Common myeloid progenitor, CD34-positive (primary cell): ENCODE data around the gene PMPCA.
"Not testable (repeated sequence)": the region's sequence is repeated elsewhere in the genome, so short reads cannot be mapped to it uniquely, and the experiment has no call there.

Experiments used
- CTCF ChIA-PET: fragments of 350-600 bp; sonication (Branson Sonifier 250); formaldehyde crosslinking; loops from one replicate; lab custom pipeline; 2021; ENCODE audit warnings: antibody characterized with exemption; lab: Charles Lee
- POLR2A ChIA-PET: fragments of 350-600 bp; sonication (Branson Sonifier 250); formaldehyde crosslinking; loops from one replicate; lab custom pipeline; 2021; ENCODE audit warnings: antibody characterized with exemption; lab: Charles Lee
- DNase-seq, 3 donors: peaks; one replicate each; pipeline versions ENCODE4 v3.0.0 to v3.0.0-alpha.2; 2013
- H3K27ac ChIP-seq, 2 experiments: 1 replicate in 1 of 2; 2 replicates in 1 of 2; pipeline ENCODE4 v1.7.0; 2013; ENCODE audit warnings: inconsistent platforms in 2 of 2, low read length in 2 of 2, mild to moderate bottlenecking in 2 of 2, low read depth in 1 of 2, moderate library complexity in 1 of 2; ENCODE audit not compliant: severe bottlenecking in 2 of 2, insufficient read depth in 1 of 2, poor library complexity in 1 of 2
- H3K27me3 ChIP-seq, 5 experiments: replicated peaks in 2 of 5; 1 replicate in 3 of 5; 2 replicates in 2 of 5; pipeline versions ENCODE4 v1.6.1 to v1.7.0; 2013; ENCODE audit warnings: low read length in 4 of 5, mild to moderate bottlenecking in 2 of 5, moderate library complexity in 2 of 5, inconsistent platforms in 1 of 5; ENCODE audit not compliant: insufficient read depth in 5 of 5, control insufficient read depth in 4 of 5
- H3K36me3 ChIP-seq, 4 experiments: 1 replicate in 2 of 4; 2 replicates in 2 of 4; pipeline versions ENCODE4 v1.6.1 to v1.7.0; 2013; ENCODE audit warnings: low read length in 3 of 4, control low read depth in 1 of 4, mild to moderate bottlenecking in 1 of 4; ENCODE audit not compliant: control insufficient read depth in 4 of 4, insufficient read depth in 4 of 4
- H3K4me1 ChIP-seq, 4 experiments: 1 replicate in 3 of 4; 2 replicates in 1 of 4; pipeline versions ENCODE4 v1.6.1 to v1.7.1; 2013; ENCODE audit warnings: low read length in 3 of 4, mild to moderate bottlenecking in 3 of 4, control low read depth in 1 of 4, inconsistent platforms in 1 of 4, moderate library complexity in 1 of 4; ENCODE audit not compliant: control insufficient read depth in 4 of 4, insufficient read depth in 4 of 4; ENCODE audit errors: control extremely low read depth in 1 of 4
- H3K4me3 ChIP-seq, 7 experiments: 1 replicate in 4 of 7; 2 replicates in 3 of 7; pipeline versions ENCODE4 v1.5.1 to v1.7.0; 2013; ENCODE audit warnings: mild to moderate bottlenecking in 7 of 7, low read length in 6 of 7, moderate library complexity in 6 of 7, inconsistent platforms in 2 of 7, low read depth in 2 of 7, control low read depth in 1 of 7; ENCODE audit not compliant: insufficient read depth in 4 of 7, control insufficient read depth in 1 of 7; ENCODE audit errors: extremely low read depth in 1 of 7
- H3K9me3 ChIP-seq, 5 experiments: 1 replicate in 4 of 5; 2 replicates in 1 of 5; pipeline versions ENCODE4 v1.6.1 to v1.7.1; 2013; ENCODE audit warnings: low read length in 4 of 5, mild to moderate bottlenecking in 2 of 5, inconsistent platforms in 1 of 5, low read depth in 1 of 5, moderate library complexity in 1 of 5; ENCODE audit not compliant: control insufficient read depth in 4 of 5, insufficient read depth in 2 of 5; ENCODE audit errors: control extremely low read depth in 1 of 5
- WGBS: methylation state at CpG from one replicate; pipeline ENCODE4 v1.1.5; 2013; ENCODE audit not compliant: insufficient coverage; 5-methylcytosine and 5-hydroxymethylcytosine counted together

The PMPCA gene

DNA sequence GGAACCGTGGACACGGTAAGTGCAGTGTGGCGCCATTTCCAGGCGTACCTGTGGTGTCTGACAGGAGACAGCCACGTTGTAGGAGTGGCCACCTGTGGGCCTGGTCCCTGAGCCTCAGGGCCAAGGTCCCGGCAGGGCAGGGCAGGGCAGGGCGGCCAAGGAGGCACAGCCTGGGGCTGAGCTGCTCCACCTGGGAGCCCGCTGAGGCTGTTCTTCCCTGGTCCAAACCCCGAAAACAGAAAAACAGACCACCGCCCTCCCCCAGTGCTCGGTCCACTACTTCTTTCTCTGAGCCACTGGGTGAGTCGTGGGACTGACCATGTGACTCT, 8.6 kb downstream of the PMPCA start:
- no peak overlapping the region for H3K27ac ChIP-seq
- ChIA-PET POLR2A (interaction anchor here (0.5 kb wide), 1 partner anchor 11 kb away, joined by 3 read pairs; no protein-coding TSS in a partner anchor), CTCF (no interaction called here)
- peaks cover 19 to 92% (median 72%) of the 10 kb centered on the region in 4 experiments for H3K36me3 ChIP-seq
- no peaks in the 10 kb centered on the region for H3K4me1 ChIP-seq
- H3K9me3 ChIP-seq = no peaks in the 10 kb centered on the region
- H3K4me3 ChIP-seq = no peak overlapping the region
- no peaks in the 10 kb centered on the region for H3K27me3 ChIP-seq
- 97% methylated on average over 11 of the region's 12 CpGs for WGBS
- DNase-seq = no peak

DNA sequence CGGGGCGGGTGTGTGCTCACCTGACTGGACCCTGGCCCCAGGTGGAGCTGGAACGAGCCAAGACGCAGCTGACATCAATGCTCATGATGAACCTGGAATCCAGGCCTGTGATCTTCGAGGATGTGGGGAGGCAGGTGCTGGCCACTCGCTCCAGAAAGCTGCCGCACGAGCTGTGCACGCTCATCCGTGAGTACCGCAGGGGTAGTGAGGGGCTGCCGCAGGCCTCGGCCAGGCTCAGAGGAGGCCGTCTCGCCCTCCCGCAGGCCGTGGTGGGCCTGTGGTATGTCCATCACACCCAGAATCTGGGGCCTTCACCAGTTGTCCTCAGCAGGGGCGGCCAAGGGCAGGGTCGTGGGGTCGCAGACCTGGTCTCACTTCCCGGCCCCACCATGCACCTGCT, 11.3 kb downstream of the PMPCA start:
- Histone ChIP-seq H3K36me3 (peaks cover 15 to 76% (median 61%) of the 10 kb centered on the region in 4 experiments), H3K4me1 (no peaks in the 10 kb centered on the region), H3K27me3 (no peaks in the 10 kb centered on the region), H3K9me3 (no peaks in the 10 kb centered on the region), H3K4me3 (no peak overlapping the region), H3K27ac (no peak overlapping the region)
- ChIA-PET CTCF (no interaction called here), POLR2A (no interaction called here)
- WGBS = 97% methylated on average over 21 of the region's 21 CpGs
- DNase-seq = no peak

DNA sequence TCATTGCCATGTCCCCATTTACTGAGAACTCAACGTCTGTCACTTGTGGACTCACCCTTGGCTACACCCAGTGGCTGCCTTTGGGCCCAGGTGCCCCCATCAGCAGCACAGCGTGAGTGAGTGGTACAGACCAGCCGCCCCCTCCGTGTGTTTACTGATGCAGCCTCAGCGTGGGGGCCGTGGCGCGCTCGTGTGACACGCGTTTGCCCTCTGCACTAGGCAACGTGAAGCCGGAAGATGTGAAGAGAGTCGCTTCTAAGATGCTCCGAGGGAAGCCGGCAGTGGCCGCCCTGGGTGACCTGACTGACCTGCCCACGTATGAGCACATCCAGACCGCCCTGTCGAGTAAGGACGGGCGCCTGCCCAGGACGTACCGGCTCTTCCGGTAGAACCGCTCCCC, 12.4 kb downstream of the PMPCA start:
- no peak overlapping the region for H3K4me3 ChIP-seq
- no peak for DNase-seq
- 96% methylated on average over 26 of the region's 26 CpGs for WGBS
- H3K4me1 ChIP-seq = no peaks in the 10 kb centered on the region
- H3K27me3 ChIP-seq = no peaks in the 10 kb centered on the region
- H3K9me3 ChIP-seq = no peaks in the 10 kb centered on the region
- ChIA-PET CTCF (no interaction called here), POLR2A (no interaction called here)
- peaks cover 13 to 67% (median 54%) of the 10 kb centered on the region in 4 experiments for H3K36me3 ChIP-seq
- H3K27ac ChIP-seq = no peak overlapping the region

DNA sequence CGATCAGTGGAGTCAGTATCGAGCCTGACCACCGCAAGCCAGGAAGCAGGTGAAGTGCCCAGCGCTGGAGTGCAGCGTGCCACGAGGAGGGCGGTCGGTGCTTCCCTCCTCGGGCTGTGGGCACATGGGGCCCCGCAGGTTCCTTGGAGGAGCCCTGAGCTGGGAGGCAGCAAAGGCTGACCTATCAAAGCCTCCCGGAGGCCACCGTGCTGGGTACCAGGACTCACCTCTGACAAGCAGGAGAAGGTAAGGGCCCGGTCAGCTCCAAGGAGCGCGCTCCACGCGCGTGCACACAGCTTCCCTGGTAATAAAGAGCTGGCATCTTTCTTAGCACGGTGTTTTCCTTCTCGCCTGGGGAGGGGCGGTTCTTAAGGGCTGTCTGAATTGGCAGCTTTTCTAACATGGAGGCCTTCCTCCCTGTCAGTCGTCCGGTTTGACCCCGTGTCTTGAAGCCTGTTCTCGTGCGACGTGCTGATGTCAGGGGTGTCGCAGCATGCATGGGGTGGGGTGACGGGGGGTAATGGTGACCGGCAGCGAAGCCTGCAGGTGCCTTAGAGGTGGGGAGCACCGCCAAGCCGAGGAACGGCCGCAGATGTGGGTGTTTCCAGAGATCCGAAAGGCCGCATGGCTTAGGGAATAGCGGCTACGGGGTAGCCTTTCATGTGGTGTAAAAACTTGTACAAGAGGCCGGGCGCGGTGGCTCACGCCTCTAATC, 13.1 kb downstream of the PMPCA start:
- 94% methylated on average over 38 of the region's 43 CpGs for WGBS
- Histone ChIP-seq H3K27ac (no peak overlapping the region), H3K27me3 (no peaks in the 10 kb centered on the region), H3K9me3 (no peaks in the 10 kb centered on the region), H3K4me1 (no peaks in the 10 kb centered on the region), H3K4me3 (no peak overlapping the region), H3K36me3 (peaks cover 11 to 60% (median 47%) of the 10 kb centered on the region in 4 experiments)
- CTCF ChIA-PET = interaction anchor here (0.8 kb wide), 1 partner anchor 12 kb away, joined by 3 read pairs; no protein-coding TSS in a partner anchor
- POLR2A ChIA-PET = no interaction called here
- no peak for DNase-seq

DNA sequence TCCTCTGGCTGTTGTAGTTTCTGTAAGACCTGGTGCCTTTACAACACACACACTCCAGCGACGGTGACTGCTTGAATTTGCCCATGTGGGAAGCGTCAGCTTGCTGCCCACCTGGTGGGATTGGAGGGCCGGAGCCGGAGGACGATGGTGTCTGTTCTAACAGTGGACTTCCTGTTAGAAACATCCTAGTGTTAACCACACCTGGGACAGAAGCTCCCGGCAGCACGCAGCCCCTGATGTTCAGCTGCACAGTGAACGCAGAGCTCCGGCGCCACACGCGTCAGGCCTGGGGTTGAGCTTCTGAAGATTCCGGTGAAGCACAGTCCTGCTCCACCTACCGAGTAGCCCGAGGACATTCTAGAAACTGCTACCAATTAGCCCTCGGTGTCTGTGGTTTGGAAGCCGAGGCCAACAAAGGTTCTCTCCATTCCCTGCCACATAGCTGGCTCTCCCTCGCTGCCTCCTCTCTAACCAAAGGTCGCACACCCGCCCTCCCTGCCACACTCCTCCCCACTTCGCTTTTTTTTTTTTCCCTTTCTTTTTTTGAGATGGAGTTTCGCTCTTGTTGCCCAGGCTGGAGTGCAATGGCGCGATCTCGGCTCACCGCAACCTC, 14.4 kb downstream of the PMPCA start:
- H3K4me3 ChIP-seq = no peak overlapping the region
- H3K4me1 ChIP-seq = no peaks in the 10 kb centered on the region
- WGBS = 92% methylated on average over 24 of the region's 27 CpGs
- POLR2A ChIA-PET = no interaction called here
- CTCF ChIA-PET = interaction anchor here (1.1 to 1.2 kb wide), 2 partner anchors 10 to 111 kb away, joined by 3 to 6 read pairs; no protein-coding TSS in a partner anchor
- no peaks in the 10 kb centered on the region for H3K9me3 ChIP-seq
- DNase-seq = no peak
- peaks cover 11 to 59% (median 44%) of the 10 kb centered on the region in 4 experiments for H3K36me3 ChIP-seq
- H3K27ac ChIP-seq = no peak overlapping the region
- no peaks in the 10 kb centered on the region for H3K27me3 ChIP-seq

DNA sequence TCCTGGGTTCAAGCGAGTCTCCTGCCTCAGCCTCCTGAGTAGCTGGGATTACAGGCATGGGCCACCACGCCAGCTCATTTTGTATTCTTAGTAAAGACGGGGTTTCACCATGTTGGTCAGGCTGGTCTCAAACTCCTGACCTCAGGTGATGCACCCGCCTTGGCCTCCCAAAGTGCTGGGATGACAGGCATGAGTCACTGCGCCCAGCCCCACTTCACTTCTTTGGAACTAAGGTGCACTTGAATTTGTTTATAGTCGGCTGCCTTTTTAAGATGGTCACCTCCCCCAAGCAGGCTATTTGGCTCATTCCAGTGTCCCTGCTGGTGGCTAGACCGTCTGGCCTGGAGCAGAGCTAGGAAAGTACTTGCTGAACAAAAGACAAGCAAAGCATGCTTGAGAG, 14.9 kb downstream of the PMPCA start:
- H3K27me3 ChIP-seq, H3K27ac ChIP-seq, POLR2A ChIA-PET, H3K4me3 ChIP-seq, H3K4me1 ChIP-seq, DNase-seq, H3K9me3 ChIP-seq: not testable (repeated sequence)
- peaks cover 10 to 63% (median 46%) of the 10 kb centered on the region in 4 experiments for H3K36me3 ChIP-seq
- WGBS = 96% methylated on average over 6 of the region's 7 CpGs
- CTCF ChIA-PET = interaction anchor here (1.1 to 1.5 kb wide), 4 partner anchors 9 to 112 kb away, joined by 3 to 6 read pairs (median 4); no protein-coding TSS in a partner anchor

DNA sequence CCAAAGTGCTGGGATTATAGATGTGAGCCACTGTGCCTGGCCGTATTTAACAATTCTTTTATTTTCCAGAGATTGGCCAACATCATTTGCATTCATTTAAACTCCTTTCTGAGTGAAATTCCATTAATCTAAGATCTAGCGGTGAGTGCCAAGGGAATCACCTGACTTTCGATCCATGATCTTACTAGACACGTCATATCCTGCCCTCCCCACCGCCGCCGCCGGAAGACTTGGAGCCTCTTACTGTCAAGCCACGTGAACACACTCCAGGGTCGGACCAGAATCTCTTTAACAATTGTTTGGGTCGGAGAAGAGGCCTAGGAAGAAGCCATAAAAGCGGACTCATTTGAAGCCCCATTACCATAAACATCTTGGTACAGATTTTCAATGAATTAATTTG, 16.3 kb downstream of the PMPCA start:
- no peaks in the 10 kb centered on the region for H3K27me3 ChIP-seq
- no peaks in the 10 kb centered on the region for H3K4me1 ChIP-seq
- DNase-seq = no peak
- CTCF ChIA-PET = interaction anchor here (0.7 to 1.5 kb wide), 2 partner anchors 16 to 19 kb away, joined by 3 to 4 read pairs; no protein-coding TSS in a partner anchor
- H3K9me3 ChIP-seq = no peaks in the 10 kb centered on the region
- 98% methylated on average over 11 of the region's 12 CpGs for WGBS
- H3K36me3 ChIP-seq = peaks cover 4 to 62% (median 44%) of the 10 kb centered on the region in 4 experiments
- POLR2A ChIA-PET = no interaction called here
- H3K4me3 ChIP-seq = no peak overlapping the region
- H3K27ac ChIP-seq = no peak overlapping the region
